Choroid plexus epithelial cell (primary cell): ENCODE measurements around the gene LAD1.

Experiments
- DNase-seq: peaks from one replicate; pipeline ENCODE4 v3.0.0-alpha.2; 2010; ENCODE audit warnings: low read depth
- H3K4me3 ChIP-seq: 2 replicates; pipeline ENCODE4 v1.5.1; 2011; ENCODE audit warnings: low read depth, mild to moderate bottlenecking, control low read depth, low read length, moderate library complexity
- CTCF ChIP-seq: conservative IDR thresholded peaks from 2 replicates; pipeline ENCODE4 v1.5.1; 2011; ENCODE audit warnings: low read depth, mild to moderate bottlenecking, control low read depth, inconsistent platforms, low read length, moderate library complexity

Gene LAD1

GRCh38 chr1:201332616-201333335, 66.3 kb downstream of the LAD1 start:
- no peak for TF ChIP-seq CTCF
- H3K4me3 ChIP-seq, result no peak overlapping the region
- no peak for DNase-seq

GRCh38 chr1:201332021-201332420, 67.1 kb downstream of the LAD1 start:
- no peak for DNase-seq

GRCh38 chr1:201331166-201331565, 68.0 kb downstream of the LAD1 start:
- DNase-seq, result no peak
- no peak for TF ChIP-seq CTCF
- no peak overlapping the region for H3K4me3 ChIP-seq

More at GRCh38 chr1:201332021-201332420, 67.1 kb downstream of the LAD1 start:
- H3K4me3 ChIP-seq, result no peak overlapping the region
- TF ChIP-seq CTCF, result no peak
